GM19438 (cell line): ENCODE results near the gene RBM10.

Experiments
- ATAC-seq: cut with Tn5 transposase; IDR thresholded peaks from one replicate; pipeline ENCODE4 v1.9.1; 2021; ENCODE audit warnings: low read depth; ENCODE audit not compliant: unreplicated experiment

Gene RBM10

GRCh38 chrX:47216393-47216925 is 71.4 kb downstream of the RBM10 start:
- ATAC-seq = no peak

DNA sequence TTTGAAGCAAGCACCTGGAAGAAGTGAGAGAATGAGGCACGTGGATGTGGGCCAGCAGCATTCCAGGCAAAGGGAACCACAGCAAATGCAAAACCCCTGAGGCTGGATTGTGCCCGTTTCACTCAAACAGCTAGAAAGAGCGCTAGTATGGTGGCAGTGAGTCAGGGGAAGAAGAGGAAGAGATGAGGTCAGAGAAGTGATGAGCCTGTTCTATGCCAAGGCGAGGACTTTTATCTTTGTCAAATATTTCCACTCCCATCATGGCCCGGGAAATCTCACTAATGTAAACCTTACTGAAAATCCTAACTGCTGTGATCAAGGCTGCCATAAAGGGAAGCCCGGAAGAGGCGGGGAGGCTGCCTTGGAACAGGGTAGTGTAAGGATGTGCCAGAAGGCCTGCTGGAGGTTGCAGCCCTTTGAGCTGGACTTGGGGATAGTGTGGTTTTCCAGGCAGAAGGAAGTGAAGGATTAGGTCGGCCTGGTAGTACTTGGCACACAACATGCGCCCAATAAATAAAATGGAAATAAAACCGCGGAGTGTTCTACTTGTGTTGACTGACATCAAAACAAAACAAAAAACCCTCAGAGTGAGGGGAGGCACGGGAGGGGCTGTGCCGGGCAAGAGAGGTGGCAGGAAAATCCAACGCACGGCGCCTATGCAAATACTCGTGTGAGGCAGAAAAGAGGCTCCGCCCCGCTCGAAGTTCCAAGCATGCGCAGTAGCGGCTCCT is 72.3 kb downstream of the RBM10 start:
- no peak for ATAC-seq

DNA sequence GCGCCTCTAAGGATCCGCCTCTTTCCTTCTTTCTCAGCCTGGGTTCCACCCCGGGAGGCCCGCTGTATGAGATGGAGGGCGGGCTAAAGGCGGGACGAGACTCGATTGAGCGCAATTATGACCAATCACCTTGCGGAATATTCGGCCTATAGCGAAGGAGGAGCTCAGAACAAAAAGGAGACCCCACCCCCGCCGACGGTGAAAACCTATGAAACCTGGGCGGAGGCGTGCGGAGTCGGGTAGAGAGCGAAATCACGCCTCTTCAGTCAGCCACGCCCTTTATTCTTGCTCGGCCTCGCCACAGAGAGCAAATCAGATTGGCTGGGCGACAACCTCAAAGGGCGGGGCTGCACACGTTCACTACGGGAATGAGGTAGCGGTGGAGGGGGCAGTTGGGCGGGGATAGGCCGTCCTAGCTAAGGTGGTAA is 72.8 kb downstream of the RBM10 start:
- ATAC-seq = peak; percentile 86

- peak; percentile 55 for ATAC-seq
Observed at GRCh38 chrX:47218280-47218919, 73.4 kb downstream of the RBM10 start, which contains the start of gene CDK16. Gene CDK16 (plus strand): TSS chrX:47218681. CDS start chrX:47223558, 4,877 bp downstream.

DNA sequence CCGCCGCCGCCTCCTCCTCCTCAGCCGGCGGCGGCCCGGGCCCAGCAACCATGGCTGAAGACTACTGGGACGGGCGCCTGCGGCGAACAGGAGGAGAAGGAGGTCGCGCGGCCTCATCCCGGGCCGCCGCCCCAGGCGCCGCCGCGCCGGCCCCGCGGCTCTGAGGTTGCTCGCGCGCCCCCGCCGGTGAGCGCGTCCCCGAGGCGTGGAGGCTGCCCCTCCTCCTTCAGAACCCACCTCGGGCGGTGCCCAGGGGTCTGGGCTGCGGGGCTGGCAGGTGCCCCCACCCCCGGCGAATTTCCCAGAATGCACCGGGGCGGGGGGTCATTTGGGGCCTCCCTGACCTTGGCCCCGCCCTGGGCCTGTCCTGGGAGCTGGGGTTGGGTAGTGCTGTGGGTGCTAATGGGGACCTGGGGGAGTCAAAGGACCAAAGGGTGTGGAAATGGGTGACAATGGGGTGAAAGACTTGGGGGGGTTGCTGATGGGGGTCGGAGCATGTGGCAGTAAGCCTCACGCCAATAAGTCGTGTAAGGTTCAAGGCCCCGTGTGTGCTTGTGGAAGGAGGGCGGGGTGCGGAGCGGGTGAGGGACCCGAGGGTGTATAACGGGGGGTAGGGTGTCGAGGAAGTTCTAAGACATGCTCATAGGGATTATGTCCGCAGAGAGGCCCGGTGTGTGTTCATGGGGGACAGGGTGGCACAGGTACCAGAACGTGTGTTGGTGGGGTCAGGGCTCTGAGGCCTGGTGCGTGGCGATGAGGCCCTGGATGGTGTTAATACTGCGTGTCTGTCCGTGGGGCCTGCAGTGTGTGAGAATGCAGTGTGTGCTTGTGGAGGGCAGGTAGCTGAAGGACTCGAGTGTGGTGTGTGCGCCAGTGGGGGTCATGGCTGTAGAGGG is 74.1 kb downstream of the RBM10 start:
- ATAC-seq = no peak

DNA sequence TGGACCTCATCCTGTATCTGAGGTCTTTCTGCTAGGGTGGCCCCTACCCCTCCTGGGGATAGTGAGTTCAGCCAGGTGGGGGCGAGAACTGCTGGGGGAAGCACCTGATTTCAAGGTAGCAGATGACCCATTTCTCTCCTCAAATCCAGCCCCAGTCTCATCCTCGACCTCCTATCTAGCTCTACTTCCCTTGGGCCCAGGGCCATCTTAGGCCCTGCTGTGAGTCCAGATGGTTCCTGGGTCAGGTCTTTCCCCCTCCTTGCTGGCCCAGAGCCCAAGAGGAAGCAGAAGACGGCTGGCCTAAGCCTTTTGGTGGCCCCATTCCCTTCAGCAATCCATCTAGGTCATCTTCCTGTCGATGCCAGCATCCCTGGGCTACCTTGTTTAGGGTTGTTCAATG is 76.7 kb downstream of the RBM10 start:
- ATAC-seq = no peak

DNA sequence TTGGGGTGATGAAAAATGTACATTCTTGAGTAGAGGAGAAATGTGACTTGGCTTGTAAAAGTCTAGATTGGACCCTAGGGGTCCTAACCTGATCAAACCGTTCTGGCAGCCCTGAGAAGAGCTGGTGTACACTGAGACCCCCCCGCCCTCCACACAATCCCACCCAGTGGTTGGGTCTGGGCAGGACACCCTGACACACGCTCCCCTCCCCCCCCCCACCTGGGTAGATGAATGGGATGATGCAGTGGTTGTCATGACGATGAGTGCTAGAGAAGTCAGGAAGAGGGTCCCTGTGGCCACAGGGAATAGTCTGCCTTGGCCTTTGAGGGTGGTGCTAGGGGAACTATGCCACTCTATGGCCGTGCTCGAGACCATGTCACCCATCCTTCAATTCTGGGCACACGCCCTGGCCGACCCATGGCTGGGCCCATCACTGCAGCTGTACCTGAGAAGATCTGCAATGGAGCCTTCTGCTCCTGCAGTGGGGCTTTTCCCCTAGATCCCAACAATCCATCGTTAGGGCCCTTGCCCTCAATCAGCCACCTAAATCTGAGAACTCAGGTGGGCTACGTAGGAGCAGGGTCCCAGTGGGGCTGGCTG is 77.8 kb downstream of the RBM10 start:
- no peak for ATAC-seq

DNA sequence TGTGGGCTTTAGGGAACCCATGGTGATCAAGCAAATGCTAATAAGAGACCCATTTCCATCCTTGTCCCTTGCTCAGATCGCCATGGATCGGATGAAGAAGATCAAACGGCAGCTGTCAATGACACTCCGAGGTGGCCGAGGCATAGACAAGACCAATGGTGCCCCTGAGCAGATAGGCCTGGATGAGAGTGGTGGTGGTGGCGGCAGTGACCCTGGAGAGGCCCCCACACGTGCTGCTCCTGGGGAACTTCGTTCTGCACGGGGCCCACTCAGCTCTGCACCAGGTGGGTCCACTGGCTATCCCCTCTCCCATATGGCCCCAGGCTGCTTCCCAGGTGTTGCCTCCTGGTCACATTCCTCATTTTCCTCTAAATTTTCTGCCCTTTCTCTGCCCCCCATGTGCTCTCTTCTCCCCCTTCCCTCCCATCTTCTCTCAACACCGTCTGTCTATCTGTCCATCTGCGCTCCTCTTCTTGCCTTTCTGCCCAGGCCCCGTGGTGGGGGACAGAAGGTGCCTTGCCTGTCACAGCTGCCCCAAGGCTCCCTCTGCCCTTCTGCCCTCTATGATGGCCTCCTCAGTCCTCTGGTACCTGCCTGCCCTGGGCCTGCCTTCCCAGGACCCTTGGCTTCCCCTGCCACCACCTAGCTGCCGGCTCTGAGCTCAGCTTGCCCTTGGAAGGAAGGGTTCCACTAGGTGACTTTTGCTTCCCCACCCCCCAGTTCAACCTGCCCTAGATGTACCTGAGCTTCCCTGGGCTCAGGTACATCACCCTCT is 78.6 kb downstream of the RBM10 start:
- no peak for ATAC-seq

GRCh38 chrX:47224266-47224895 is 79.4 kb downstream of the RBM10 start:
- ATAC-seq = no peak

DNA sequence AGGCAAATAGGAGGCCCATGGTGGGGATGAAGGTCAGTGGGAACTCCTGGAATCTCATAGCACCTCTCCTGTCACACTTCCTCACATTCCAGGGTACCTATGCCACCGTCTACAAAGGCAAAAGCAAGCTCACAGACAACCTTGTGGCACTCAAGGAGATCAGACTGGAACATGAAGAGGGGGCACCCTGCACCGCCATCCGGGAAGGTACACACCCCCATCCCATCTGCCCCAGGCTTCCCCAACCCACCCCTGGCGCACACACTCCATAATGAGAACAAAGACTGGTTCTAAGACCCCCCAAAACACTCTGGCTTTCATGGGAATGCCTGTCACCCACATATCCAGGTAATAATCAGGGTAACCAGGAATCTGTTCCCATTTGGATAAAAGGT is 79.9 kb downstream of the RBM10 start:
- ATAC-seq = no peak

DNA sequence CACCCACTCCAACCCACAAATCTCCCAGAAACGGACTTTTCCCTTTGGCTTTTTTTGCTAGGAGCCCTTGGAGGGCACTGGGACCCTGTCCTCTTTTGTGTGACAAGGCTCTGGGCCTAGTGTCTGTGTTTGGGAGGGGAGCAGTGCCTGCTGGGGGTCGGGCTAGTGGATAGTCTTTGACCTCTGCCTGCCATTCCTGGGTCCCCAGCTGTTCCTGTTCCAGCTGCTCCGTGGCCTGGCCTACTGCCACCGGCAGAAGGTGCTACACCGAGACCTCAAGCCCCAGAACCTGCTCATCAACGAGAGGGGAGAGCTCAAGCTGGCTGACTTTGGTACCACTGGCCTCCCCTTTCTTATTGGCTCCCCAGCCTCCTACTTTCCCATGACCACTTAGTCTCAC is 81.0 kb downstream of the RBM10 start:
- ATAC-seq = no peak

DNA sequence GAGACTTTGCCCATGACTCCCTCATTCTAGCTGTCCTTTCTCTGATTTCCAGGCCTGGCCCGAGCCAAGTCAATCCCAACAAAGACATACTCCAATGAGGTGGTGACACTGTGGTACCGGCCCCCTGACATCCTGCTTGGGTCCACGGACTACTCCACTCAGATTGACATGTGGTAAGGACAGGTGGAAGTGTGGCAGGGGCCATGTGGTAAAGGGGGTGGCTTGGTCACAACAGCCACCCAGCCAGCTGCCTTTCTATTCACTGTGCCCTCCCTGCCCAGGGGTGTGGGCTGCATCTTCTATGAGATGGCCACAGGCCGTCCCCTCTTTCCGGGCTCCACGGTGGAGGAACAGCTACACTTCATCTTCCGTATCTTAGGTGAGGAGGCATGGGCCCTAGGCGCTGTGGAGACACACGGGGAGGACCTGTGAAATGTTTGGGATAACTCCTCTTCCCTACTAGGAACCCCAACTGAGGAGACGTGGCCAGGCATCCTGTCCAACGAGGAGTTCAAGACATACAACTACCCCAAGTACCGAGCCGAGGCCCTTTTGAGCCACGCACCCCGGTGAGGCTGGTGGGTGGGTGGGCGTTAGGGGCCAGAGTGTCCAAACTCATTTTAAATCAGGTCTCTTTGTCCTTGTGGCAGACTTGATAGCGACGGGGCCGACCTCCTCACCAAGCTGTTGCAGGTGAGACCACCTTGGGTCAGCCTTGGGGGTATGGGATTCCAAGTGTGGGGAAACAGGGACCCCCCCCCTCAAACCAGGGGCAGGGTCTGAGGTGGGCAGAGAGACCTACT is 81.7 kb downstream of the RBM10 start:
- no peak for ATAC-seq

DNA sequence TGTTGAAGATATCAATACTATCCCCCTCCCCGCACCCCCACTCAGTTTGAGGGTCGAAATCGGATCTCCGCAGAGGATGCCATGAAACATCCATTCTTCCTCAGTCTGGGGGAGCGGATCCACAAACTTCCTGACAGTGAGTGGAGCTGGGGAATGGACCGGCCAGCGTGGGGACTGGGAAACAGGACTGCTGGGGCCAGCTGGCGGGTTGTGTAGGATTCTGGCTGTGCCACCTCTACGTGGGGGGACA is 82.2 kb downstream of the RBM10 start:
- no peak for ATAC-seq

GRCh38 chrX:47228550-47229270 is 83.7 kb downstream of the RBM10 start:
- ATAC-seq = no peak

- no peak for ATAC-seq
Observed at GRCh38 chrX:47229427-47229826, 84.4 kb downstream of the RBM10 start.

GRCh38 chrX:47230136-47230868 is 85.3 kb downstream of the RBM10 start:
- no peak for ATAC-seq

DNA sequence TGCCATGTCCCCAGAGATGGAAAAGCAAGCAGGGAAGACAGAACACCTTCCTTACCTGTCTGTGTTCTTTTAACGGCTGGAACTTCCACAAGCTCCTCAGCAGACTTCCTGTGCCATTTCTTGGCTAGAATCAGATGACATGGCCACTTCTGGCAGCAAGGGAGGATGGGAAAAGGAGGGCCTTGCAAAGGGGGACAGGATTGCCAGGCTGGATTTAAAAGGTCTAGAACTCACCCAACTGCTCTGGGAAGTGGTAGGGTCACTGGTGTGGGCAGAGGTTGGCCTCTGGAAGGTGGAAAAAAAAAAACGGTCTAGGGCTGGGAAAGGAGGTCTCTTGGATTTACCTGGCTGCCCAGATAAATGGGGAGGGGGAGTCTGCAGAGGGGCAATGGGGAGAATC is 86.1 kb downstream of the RBM10 start:
- no peak for ATAC-seq
